Neural cell (in vitro differentiated cells): ENCODE data around the gene REEP1. TPM values are rescaled to one million over a fixed set of nuclear protein-coding genes. Genes with fewer than 3 reads are reported as not detected.

Experiments
- H2AFZ ChIP-seq: fragments of 200-600, 300-800 bp; sonication (generic), shearing (Covaris generic); 2 replicates; pipeline ENCODE4 v1.6.0; 2014; ENCODE audit warnings: low read depth, mild to moderate bottlenecking, antibody characterized with exemption, low read length, moderate library complexity
- H3F3A ChIP-seq: fragments of 200-600 bp; shearing (Covaris generic); 2 replicates; pipeline ENCODE4 v1.6.1; 2016; ENCODE audit warnings: mild to moderate bottlenecking, moderate library complexity, mixed read lengths, antibody characterized with exemption, low read length; ENCODE audit not compliant: insufficient read depth, poor library complexity, severe bottlenecking
- H3K27ac ChIP-seq: fragments of 200-600, 300-800 bp; sonication (generic), shearing (Covaris generic); 2 replicates; pipeline ENCODE4 v1.5.1; 2014; ENCODE audit warnings: mild to moderate bottlenecking, low read length, moderate library complexity
- H3K27me3 ChIP-seq: fragments of 300-800, 200-600 bp; sonication (generic), shearing (Covaris generic); 2 replicates; pipeline ENCODE4 v1.6.0; 2014; ENCODE audit warnings: mild to moderate bottlenecking, low read depth, low read length, moderate library complexity; ENCODE audit not compliant: insufficient read depth
- H3K36me3 ChIP-seq: fragments of 300-800, 200-600 bp; sonication (generic), shearing (Covaris generic); 2 replicates; pipeline ENCODE4 v1.5.1; 2014; ENCODE audit warnings: mild to moderate bottlenecking, antibody characterized with exemption, low read length, moderate library complexity; ENCODE audit not compliant: insufficient read depth
- H3K4me2 ChIP-seq: fragments of 300-800, 200-600 bp; sonication (generic), shearing (Covaris generic); 2 replicates; pipeline ENCODE4 v1.6.0; 2014; ENCODE audit warnings: mild to moderate bottlenecking, low read length
- H3K4me3 ChIP-seq: fragments of 300-800, 200-600 bp; sonication (generic), shearing (Covaris generic); 2 replicates; pipeline ENCODE4 v1.5.1; 2014; ENCODE audit warnings: mild to moderate bottlenecking, low read length, moderate library complexity
- H3K79me2 ChIP-seq: fragments of 200-600 bp; shearing (Covaris generic); replicated peaks from 2 replicates; pipeline ENCODE4 v1.6.0; 2014; ENCODE audit warnings: mild to moderate bottlenecking, low read length, moderate library complexity; ENCODE audit not compliant: insufficient read depth
- H3K9ac ChIP-seq: fragments of 300-800, 200-600 bp; sonication (generic), shearing (Covaris generic); 2 replicates; pipeline ENCODE4 v1.6.1; 2016; ENCODE audit warnings: mild to moderate bottlenecking, low read length, mixed read lengths
- H3K9me2 ChIP-seq: fragments of 200-600 bp; shearing (Covaris generic); 2 replicates; pipeline ENCODE4 v1.6.1; 2016; ENCODE audit warnings: mild to moderate bottlenecking, low read length, mixed read lengths; ENCODE audit not compliant: insufficient read depth
- H3K9me3 ChIP-seq: fragments of 200-600, 300-800 bp; sonication (generic), shearing (Covaris generic); 2 replicates; pipeline ENCODE4 v1.6.1; 2016; ENCODE audit warnings: mild to moderate bottlenecking, mixed run types, low read length, moderate library complexity, mixed read lengths
- H4K20me1 ChIP-seq: fragments of 200-600 bp; shearing (Covaris generic); 2 replicates; pipeline ENCODE4 v1.6.1; 2016; ENCODE audit warnings: mild to moderate bottlenecking, mixed run types; ENCODE audit not compliant: insufficient read depth
- CTCF ChIP-seq: fragments of 450-650 bp; IDR thresholded peaks from 2 replicates; pipeline ENCODE4 v1.5.1; 2014; ENCODE audit warnings: antibody characterized with exemption, mild to moderate bottlenecking, moderate library complexity; ENCODE audit not compliant: poor library complexity, severe bottlenecking
- EP300 ChIP-seq: fragments of 450-650 bp; conservative IDR thresholded peaks from 2 replicates; pipeline ENCODE4 v1.6.1; 2014; ENCODE audit warnings: antibody characterized with exemption, mild to moderate bottlenecking, moderate library complexity; ENCODE audit not compliant: poor library complexity, severe bottlenecking
- EZH2 ChIP-seq: fragments of 200-600, 300-800 bp; shearing (Covaris generic), sonication (generic); IDR thresholded peaks from 2 replicates; pipeline ENCODE4 v1.6.1; 2014; ENCODE audit warnings: antibody characterized with exemption, low read length, borderline replicate concordance, mild to moderate bottlenecking; ENCODE audit not compliant: insufficient read depth, poor library complexity, severe bottlenecking
- MXI1 ChIP-seq: fragments of 450-650 bp; conservative IDR thresholded peaks from 2 replicates; pipeline ENCODE4 v1.6.1; 2014; ENCODE audit warnings: antibody characterized with exemption, mild to moderate bottlenecking; ENCODE audit not compliant: poor library complexity, severe bottlenecking
- POLR2AphosphoS5 ChIP-seq: IDR thresholded peaks from 2 replicates; pipeline ENCODE4 v1.6.1; 2012
- RAD21 ChIP-seq: fragments of 450-650 bp; conservative IDR thresholded peaks from 2 replicates; pipeline ENCODE4 v1.6.1; 2014; ENCODE audit warnings: antibody characterized with exemption, mild to moderate bottlenecking, moderate library complexity
- REST ChIP-seq: IDR thresholded peaks from 2 replicates; pipeline ENCODE4 v1.6.1; 2012; ENCODE audit warnings: borderline replicate concordance
- SMC3 ChIP-seq: fragments of 450-650 bp; conservative IDR thresholded peaks from 2 replicates; pipeline ENCODE4 v1.6.1; 2014; ENCODE audit warnings: antibody characterized with exemption, mild to moderate bottlenecking, moderate library complexity; ENCODE audit not compliant: poor library complexity
- TAF1 ChIP-seq: IDR thresholded peaks from 2 replicates; pipeline ENCODE4 v1.6.1; 2012; ENCODE audit warnings: low read depth
- polyA plus RNA-seq: library from polyadenylated mRNA; depleted of rRNA; stranded (reverse); fragments of >200 nt; gene quantifications from 2 replicates; pipeline ENCODE4 v1.2.3, GENCODE V29; 2014

The REEP1 gene
- polyA plus RNA-seq, 1 donor from 2014 or later, result 121 TPM

- Histone ChIP-seq H4K20me1 (no peaks in the 10 kb centered on the region), H3K27ac (no peak overlapping the region), H3K4me3 (no peak overlapping the region), H2AFZ (no peak overlapping the region), H3K27me3 (no peaks in the 10 kb centered on the region), H3K79me2 (no peaks in the 10 kb centered on the region), H3K36me3 (peaks cover 5% of the 10 kb centered on the region), H3K9ac (no peak overlapping the region), H3K9me3 (no peaks in the 10 kb centered on the region), H3K9me2 (no peaks in the 10 kb centered on the region), H3F3A (no peaks in the 10 kb centered on the region), H3K4me2 (no peak overlapping the region)
- TF ChIP-seq CTCF, result no peak
These were observed 66.2 kb downstream of the REEP1 start for GRCh38 chr2:86271248-86271647.

- no peak overlapping the region for H3K9ac ChIP-seq
- H2AFZ ChIP-seq, result no peak overlapping the region
- H3K9me3 ChIP-seq, result no peaks in the 10 kb centered on the region
- no peak overlapping the region for H3K4me2 ChIP-seq
- H3K79me2 ChIP-seq, result no peaks in the 10 kb centered on the region
- no peaks in the 10 kb centered on the region for H4K20me1 ChIP-seq
- H3K4me3 ChIP-seq, result no peak overlapping the region
- H3F3A ChIP-seq, result no peaks in the 10 kb centered on the region
- no peaks in the 10 kb centered on the region for H3K36me3 ChIP-seq
- no peaks in the 10 kb centered on the region for H3K27me3 ChIP-seq
- H3K27ac ChIP-seq, result no peak overlapping the region
- TF ChIP-seq POLR2AphosphoS5, result no peak
- no peak for TF ChIP-seq MXI1
- TF ChIP-seq RAD21, result no peak
- no peak for TF ChIP-seq EP300
- no peak for TF ChIP-seq SMC3
- TF ChIP-seq REST, result no peak
- TF ChIP-seq EZH2, result no peak
- no peak for TF ChIP-seq CTCF
- TF ChIP-seq TAF1, result no peak
- no peaks in the 10 kb centered on the region for H3K9me2 ChIP-seq
These were observed 73.5 kb downstream of the REEP1 start for GRCh38 chr2:86263956-86264355.
